Activated CD4-positive, alpha-beta T cell treated with anti-CD3 and anti-CD28 coated beads for 4 hours (primary cell): ENCODE results near the gene B4GAT1.

Experiments used
- DNase-seq, 2 donors: peaks; one replicate each; pipeline ENCODE4 v3.0.0-alpha.2; 2020

Gene B4GAT1

DNA sequence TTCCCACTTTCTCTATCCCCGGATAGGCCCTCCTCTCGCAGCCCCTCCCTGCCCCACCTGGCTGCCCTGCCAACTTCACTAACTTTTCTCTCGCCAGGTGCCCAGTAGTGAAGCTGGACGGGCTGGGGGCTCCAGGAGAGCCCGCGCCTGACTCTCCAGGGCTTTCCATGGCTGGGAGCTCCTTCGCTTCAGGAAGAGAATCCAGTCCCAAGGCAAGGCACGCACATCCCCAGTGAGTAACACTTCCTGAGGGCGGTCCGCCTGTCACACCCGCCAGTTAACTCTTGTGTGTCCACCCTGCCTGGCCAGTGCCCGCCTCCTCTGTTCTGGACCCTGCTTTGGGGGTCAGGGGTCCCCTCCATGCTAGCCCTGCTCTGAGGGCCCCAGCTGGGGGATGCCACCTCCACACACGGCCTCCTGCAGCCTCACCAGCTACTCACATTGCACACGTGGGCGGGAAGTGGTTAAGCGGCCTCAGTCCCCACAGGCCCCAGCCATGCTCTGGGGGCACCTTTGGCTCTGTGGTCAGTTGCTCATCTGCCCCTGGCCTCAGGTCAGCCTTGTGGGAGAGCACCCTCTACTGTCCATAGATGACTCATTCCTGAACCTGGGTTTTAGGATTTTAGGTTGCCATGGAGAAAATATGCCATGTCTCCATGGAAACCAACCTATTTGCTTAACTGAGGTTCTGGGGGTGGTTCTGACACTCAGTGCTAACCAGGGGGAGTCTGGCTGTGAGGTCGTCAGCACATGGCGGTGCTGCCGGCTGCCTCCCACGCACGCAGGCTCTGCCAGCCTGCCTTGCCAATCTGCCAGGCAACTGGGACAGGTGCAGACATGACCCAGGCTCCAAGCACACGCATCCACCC is 11.0 kb downstream of the B4GAT1 start, which contains the start of gene RIN1:
RIN1 (minus strand) TSS at position 201 of the 869 bp plus-strand sequence; CDS start at position 169, 32 bp downstream.
- peak in 1 of 2 donors; percentile 57 for DNase-seq

DNA sequence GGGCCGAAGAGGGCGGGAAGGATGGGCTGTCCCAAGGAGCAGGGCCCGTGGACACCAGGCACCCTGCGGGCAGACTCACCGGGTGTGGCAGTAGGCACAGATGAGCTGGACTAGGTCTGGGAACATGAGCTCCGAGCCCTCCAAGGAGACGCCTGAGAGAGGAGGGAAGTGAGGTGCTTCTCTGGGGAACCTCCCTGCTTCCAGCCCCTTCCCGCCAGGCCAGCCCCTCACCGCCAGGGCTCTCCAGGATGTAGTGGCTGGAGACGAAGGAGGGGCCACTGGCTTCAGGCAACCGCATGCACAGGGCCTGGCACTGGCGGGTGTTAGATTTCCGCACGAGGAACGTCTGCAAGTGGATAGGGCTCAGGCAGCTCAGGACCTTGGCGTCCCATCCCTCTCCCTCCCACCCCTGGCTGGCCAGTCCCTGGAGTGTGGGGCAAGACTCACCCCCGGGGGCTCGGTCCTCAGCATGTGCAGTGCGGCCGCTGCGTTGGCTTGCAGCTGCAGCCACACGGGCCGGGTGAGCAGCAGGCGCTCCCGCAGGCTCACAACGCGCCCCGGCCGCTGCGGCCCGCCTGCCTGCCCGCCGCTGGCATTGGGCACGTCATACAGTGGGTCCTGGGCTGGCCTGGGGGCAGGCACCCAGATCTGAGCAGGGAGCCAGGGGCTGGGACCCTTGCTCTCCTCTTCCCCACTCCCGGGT is 11.7 kb downstream of the B4GAT1 start:
- no peak for DNase-seq

DNA sequence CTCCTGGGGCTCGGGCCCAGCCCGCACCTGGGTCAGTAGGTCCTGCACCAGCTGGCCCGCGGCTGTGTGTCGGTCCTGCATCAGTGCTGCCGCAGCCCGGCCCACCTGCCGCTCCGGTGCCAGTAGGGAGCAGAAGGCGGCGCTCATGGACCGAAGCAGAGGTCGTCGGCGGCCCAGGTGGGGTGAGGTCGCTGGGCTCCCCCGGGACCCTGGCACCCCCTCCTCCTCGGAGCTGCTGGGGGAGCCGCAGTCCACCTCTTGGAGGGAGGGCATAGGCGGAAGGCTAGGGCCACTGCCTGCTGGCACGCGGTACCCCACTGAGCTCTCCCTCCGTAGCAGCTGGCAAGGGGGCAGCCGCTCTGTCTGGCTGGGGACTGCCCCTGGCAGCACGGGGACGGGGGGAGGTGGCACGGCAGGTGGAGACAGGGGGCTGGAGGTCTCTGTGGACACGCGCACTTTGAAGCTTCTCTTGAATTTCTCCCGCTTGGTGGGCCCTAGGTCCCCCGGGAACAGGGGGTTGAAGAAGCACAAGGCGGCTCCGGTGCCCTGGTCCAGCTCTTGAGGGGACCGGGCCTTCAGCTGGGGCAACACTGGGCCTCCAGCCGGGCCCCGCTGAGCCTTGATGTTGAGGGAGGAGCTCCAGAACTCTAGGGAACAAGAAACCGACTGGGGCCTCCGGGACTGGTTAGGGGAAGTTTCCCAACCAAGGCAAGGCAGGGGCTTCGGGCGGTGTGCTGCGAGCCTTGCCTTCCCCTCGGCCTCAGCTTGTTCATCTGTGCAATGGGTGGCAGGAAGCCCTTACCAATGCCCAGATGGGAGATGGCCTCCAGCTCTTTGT is 12.6 kb downstream of the B4GAT1 start:
- no peak for DNase-seq

DNA sequence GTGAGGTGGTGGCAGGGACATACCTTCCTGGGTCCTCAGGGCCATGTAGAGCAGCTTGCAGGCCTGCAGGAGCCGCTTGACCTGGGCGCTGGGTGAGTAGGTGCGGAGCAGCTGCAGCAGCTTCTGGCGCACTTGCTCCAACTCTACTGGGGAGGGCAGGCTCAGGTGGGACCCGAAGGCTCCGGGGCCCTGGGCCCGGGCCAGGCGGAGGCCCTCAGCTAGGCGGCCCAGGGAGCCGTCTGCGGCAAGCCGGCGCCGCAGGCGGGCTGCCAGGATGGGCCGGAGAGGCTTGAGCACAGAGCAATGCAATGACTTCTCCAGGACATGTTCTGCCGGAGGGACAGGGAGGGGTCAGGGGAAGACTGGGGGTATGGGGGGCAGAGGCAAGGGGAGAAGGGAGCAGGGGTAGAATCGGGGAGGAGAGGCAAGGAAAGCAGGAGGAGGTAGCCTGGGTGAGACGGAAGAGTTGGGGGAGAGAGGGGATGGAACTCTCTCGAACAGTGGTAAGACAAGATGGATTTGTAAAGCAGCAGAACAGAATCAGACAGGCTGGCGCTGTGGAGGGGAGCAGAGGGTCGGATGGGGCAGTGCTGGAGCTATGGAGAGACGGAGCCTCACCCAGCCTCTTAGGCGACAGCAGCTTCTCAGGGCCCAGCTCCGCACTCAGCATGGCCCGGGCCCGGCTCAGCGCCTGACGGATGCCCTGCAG is 13.4 kb downstream of the B4GAT1 start:
- DNase-seq = no peak

DNA sequence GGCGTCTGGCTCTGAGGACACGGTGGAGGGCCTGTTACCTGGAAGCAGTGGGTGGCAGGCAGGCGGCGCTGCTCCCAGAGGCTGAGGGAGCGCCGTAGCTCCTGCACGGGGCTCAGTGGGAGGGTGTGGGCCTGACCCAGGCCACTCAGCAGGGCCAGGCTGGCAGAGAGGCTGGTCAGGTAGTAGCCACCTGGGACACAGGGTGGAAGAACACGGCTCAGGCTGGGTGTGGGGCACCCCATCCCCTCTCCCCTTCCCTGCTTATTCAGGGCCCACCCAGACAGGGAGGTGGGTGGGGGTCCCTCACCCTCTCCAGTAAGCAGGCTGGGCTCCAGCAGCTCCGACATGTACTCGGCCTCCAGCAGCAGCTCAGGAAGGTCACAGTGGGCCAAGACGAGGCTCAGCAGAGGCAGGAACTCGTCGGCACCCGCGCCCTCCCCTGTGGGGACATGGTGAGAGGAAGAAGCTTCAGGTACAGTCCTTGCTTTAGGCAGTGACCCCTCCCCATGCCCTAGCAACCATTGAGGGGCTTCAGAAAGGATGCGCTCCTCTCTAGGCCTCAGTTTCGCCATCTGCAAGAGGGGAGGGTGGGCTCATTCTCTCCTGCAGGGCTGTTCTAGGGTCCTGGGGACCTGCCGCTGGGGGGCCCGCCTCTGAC is 14.1 kb downstream of the B4GAT1 start:
- no peak for DNase-seq

DNA sequence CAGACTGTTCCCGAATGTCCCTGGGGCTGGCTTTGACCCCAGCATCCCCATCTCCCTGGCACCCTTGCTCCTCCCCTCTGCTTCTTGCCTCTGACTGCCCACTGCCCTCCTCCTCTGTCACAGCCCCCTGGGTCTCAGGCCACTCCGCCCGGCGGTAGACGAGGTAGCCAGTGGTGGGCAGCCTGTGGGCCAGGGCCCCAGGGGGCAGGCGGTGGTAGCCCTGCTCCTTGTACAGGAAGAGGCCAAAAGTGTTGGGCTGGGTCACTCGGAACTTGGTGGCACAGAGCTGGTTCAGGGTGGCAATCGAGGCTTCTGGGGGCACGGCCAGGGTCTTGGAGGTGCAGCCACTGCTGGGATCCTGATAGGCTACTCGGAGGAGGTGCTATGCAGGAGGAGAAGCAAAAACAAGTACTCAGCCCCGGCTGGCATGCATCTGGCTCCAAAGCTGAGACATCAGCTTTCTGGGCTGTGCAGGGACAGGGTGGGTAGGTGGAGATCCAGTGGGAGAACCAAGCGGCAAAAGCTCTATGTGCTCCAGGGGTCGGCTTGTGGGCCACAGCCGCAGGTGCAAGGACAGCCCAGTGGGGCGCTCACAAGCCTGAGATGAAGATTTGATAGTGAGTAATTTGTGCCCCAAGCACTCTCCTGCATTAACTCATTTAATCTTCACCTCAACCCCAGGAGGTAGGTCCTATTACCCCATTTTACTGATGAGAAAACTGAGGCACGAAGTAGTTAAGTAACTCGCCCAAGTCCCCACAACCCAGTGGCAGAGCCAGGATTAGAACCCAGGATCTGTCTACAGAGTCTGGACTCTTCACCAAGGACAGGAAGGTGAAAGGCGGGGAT is 14.8 kb downstream of the B4GAT1 start:
- DNase-seq = no peak

DNA sequence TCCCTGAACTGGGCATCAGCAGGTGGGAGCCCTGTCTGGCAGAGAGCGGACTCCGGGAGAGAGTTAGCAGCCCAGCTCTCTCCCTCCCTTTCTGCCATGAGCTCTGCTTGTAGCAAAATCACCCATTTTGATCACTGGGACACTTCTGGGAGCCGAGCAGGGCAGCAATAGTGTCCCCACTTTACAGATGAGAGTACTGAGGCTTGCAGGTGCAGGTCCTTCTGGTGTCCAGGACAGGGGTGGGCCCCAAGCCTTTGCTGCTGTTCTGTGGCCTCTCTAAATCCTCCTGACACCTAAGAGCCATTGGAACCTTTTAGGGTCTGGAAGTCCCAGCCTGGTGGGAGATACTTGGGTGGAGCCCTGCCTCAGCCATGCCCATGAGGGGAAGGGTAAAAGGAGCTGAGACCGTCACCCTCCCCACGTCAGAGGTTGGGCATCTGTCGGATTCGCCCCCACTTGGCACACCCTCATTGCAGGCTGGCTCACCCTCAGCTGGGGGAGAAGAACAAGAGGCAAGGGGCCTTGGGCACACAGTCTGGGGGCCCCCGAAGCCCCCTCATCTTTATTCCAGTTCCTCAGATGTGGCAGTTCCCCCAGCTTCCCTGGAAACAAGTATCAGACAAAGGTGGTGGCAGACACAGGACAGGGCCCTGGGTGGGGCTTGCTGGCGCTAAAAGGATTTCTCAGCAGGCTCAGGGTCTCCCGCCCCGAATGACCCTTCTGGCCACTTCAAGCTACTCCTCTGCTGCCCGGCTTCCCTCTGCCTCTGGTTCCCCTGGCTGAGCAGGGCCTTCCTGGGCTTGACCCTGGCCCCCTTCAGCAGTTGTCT is 15.7 kb downstream of the B4GAT1 start:
- no peak for DNase-seq

DNA sequence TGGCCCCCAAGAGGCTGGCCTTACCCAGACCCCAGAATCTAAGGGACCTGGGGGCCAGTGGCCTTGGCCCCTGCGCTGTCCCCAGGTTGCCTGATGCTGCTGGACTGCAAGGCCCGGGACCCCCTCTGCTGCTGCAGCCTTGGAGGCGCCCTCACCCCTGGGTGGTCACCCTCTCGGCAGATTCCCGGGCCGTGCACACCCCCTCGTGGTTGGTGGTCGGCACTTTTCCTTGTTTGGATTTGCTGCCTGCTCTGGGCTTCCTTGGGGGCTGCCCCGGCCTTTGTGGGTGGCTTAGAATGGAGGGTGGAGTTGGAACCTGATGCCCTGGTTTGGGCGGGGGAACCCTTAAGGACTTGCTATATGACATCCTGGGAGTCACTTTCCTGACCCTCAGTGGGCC is 16.5 kb downstream of the B4GAT1 start:
- DNase-seq = no peak

DNA sequence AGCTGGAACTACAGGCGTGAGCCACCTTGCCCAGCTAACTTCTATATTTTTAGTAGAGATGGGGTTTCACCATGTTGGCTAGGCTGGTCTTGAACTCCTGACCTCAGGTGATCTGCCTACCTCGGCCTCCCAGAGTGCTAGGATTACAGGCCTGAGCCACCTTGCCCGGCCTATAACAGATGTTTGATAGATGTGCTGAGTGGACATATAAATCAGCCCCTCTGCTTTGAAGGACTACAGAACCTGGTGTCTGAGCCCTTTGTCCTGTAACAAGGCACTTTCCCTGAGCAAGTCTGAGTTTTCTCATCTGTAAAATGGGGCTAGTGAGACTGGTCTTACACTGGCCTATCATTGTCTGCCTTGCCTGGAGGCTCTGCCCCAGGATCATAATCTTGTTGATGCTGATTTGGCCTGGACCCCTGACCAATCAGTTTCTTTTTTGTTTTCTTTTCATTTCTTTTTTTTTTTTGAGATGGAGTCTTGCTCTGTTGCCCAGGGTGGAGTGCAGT is 18.2 kb downstream of the B4GAT1 start:
- DNase-seq = no peak

DNA sequence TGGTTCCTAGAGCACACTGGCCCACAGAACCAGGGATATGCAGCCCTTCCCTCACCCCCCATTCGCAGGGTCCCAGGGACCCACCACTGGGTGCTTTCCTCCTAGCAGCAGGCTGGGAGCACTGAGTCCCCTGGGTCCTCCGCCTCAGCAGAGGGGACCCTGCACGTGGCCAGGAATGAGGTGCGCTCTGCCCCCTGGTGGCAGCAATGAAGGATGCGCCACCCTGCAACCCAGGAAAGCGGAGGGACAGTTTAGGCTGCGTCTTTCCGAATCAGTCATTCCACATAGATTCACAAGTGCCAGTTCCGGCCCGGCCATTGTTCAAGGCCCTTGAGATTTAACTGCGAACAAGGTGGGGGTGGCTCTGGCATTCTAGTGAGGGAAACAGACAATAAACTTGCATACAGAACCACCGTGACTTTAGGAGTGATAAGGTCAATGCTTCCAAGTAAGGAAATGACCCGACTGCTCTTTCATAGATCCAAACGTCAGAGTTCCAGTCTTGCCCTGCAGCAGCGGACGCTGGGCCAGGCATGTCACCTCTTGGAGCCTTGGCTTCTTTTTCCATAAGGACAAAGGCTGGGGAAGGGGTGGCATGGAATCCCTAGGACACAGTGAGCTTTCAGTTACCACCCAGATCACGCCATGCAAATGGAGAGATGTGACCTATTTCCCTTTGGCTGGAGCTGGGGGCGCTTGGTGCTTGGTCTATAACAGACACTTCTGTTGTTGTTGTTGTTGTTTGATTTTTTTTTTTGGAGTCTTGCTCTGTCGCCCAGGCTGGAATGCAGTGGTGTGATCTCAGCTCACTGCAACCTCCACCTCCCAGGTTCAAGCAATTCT is 18.9 kb downstream of the B4GAT1 start:
- peak; percentile 73 to 77 for DNase-seq

DNA sequence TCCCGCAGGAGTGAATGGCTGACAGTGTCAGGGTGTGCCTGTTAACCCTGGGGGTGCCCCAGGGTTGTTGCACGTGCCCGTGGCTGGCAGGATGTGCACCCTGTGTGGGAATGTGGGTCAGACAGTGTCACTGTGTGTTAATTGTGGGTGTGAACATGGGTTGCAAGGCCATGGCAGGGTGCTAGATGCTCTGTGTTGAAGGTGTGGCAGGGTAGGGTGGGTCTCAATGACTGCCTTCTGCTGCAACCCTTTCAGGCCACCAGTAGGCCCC is 19.5 kb downstream of the B4GAT1 start:
- DNase-seq = no peak

DNA sequence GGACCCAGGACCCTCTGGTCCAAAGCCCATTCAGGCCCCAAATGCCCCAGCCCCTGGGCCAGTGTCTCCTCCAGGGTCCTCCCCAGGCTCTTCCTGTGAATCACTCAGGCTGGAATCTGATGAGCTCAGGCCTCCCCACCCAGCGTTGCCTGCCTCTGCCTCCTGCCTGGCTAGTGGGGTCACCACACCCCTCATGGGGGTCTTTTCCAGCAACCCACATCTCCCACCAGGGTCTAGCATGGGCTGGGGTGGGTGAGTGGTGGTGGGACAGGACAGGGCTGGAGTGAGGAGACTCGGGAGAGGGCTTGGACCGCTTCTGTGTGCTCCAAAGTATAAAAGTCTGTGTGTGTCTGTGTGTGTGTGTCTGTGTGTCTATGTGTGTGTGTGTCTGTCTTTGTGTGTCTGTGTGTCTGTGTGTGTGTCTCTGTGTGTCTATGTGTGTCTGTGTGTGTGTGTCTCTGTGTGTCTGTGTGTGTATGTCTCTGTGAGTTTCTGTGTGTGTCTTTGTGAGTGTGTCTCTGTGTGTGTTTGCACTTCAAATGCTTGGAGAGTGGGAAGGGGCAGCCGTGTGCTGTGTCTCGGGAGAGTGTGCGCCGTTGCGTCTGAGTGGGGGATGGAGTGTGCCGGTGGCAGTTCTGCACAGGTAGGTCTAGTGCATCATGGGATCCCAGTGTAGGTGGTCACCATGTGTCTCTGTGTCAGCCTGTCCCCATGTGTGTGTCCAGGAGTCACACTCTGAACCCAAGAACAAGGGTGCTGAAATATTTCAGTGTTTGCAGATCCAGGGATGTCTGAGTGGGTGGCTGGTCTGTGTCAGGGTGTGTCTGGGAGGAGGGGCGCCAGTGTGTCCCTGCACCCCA is 20.0 kb downstream of the B4GAT1 start:
- no peak for DNase-seq

DNA sequence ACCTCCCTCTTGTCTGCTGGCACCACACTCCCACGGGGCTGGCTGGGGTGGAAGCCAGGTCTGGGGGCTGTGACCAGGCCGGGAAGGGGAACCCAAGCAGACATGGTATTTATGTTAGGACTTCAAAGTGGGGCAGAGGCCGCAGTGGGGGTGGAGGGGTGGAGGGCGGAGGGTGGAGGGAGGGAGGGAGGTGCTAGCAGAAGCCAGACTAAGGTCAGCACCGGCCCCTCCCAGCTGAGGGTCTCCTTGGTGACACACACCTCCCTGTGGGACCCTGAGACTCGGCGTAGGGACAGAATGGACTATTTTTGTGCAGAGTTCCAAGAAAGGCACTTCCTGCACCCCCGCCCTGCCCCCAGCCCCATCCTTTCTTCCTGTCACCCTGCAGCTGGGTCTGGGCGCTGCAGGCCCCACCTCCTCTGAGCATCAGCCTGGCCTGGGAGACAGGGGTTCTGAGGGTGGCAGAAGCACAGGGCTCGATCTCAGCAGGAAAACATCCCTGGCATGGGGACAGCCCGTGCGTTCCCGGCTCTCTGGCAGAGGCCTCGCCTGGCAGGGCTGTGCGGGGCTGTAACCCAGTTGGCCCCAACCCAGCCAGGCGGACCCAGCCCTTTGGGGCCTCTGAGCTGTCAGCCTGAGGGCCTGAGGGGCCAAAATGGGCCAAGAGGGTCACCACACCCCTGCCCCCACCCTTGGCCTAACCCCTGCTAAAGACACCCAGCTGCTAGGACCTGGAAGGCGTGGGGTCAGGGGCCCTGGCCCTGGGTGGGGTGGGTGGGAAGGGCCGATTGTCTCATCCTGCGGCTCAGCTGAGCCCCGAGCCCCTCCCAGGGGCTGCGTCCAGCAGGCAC is 20.9 kb downstream of the B4GAT1 start:
- DNase-seq = no peak

DNA sequence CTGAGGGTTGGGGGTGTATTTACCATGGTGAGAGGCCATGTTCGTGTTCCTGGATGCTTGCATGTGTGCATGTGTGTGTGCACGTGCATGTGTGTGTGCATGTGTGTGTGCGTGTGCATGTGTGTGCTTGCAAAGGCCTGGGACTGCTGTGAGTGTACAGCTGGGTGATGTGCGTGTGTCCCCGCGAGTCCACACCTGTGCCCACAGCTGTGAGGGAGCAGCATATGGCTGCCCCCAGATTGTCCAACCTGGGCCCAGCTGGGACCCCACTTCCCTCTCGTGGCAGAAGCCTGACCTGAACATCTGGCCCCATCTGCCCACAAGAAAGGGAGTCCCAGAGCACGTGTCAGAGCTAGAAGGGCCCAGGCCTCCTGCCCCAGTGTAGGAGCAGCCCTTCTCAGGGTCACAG is 22.2 kb downstream of the B4GAT1 start:
- no peak for DNase-seq

DNA sequence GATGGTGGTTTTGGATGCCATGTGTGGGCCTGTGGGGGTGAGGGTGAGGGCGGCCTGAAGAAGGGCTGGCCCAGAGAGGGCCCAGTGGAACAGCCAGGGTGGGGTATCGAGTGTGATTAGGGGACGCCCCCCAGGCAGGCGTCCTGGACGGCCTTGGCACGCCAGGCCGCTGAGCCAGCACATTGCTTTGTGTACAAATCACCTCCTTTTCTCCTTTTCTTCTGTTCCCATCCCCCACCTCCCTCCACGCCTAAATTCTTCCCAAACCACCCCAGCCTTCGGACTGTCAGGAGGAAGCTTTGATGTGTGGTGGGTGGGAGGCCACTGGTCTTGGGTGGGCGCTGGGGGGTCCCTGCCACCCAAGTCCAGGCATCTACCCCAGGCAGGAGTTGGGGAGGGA is 22.8 kb downstream of the B4GAT1 start:
- no peak for DNase-seq

DNA sequence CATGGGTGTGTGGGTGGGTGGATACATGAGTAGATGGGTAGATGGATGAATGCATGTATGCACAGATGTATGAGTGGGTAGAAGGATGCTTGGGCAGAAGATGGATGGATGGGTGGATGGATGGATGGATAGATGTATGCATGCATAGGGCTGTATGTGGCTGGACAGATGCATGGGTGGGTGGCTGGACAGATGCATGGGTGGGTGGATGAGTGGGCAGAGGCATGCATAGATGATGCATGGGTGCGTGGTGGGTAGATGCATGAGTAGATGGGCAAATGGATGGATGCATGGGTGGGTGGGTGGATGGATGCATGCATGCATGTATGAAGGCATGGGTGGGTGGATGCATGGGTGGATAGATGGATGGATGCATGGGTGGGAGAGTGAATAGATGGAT is 23.7 kb downstream of the B4GAT1 start:
- no peak for DNase-seq

DNA sequence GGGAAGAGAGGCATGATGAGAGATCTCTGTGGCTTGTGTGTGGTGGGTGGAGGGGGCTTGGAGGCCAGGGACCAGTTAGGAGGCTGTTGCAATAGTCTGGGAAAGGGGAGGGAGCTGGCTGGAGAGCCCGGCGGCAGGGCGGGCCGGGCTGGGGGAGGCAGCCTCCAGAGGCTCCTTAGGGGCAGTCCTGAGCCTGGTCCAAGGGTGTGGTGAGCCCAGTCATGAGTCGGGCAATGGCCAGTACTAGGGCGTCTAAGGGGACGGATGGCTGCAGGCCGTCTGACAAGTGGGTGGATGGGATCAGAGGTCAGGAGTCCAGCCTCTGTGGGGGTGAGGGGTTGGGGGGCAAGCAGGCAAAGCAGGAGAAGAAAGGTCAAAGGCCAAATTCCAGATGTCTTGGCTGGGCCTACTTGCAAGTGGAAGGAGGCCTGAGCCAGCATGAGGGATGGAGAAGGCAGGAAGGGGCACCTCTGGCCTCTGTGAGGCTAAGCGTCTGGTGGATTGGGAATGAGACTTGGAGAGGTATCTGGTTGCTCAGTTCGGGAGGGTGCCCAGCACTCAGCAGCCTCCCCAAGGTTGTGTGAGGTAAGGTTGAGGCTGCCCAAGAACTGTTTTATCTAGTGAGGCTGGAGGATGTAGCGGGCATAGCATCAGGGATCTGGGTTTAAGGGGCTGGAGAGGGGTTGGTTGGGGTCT is 24.5 kb downstream of the B4GAT1 start:
- DNase-seq = no peak
